Hepatocyte (in vitro differentiated cells): ENCODE results near the gene HMG20A. TPM values are rescaled to one million over a fixed set of nuclear protein-coding genes. Genes with fewer than 3 reads are reported as not detected.

Source experiments
- DNase-seq: peaks from one replicate; pipeline ENCODE4 v3.0.0-alpha.2; 2016; ENCODE audit warnings: low spot score
- H2AFZ ChIP-seq: fragments of 200-600 bp; sonication (generic); 2 replicates; pipeline ENCODE4 v1.6.0; 2016; ENCODE audit warnings: antibody characterized with exemption, mild to moderate bottlenecking
- H3K27ac ChIP-seq: fragments of 200-600 bp; sonication (generic); 2 replicates; pipeline ENCODE4 v1.5.1; 2016; ENCODE audit warnings: mild to moderate bottlenecking
- H3K27me3 ChIP-seq: fragments of 200-600 bp; sonication (generic); 2 replicates; pipeline ENCODE4 v1.6.1; 2016
- H3K36me3 ChIP-seq: fragments of 200-600 bp; sonication (generic); replicated peaks from 2 replicates; pipeline ENCODE4 v1.5.1; 2016; ENCODE audit warnings: low read depth; ENCODE audit not compliant: insufficient read depth
- H3K4me1 ChIP-seq: fragments of 200-600 bp; sonication (generic); 2 replicates; pipeline ENCODE4 v1.5.1; 2016; ENCODE audit warnings: mild to moderate bottlenecking, moderate library complexity; ENCODE audit not compliant: insufficient read depth
- H3K4me2 ChIP-seq: fragments of 200-600 bp; sonication (generic); 2 replicates; pipeline ENCODE4 v1.6.0; 2016
- H3K4me3 ChIP-seq: fragments of 200-600 bp; sonication (generic); 2 replicates; pipeline ENCODE4 v1.5.1; 2016; ENCODE audit warnings: mild to moderate bottlenecking
- H3K79me2 ChIP-seq: fragments of 200-600 bp; sonication (generic); 2 replicates; pipeline ENCODE4 v1.6.0; 2017; ENCODE audit warnings: mild to moderate bottlenecking
- H3K9me2 ChIP-seq: fragments of 200-600 bp; sonication (generic); replicated peaks from 2 replicates; pipeline ENCODE4 v1.6.0; 2017; ENCODE audit warnings: mild to moderate bottlenecking; ENCODE audit not compliant: insufficient read depth
- H3K9me3 ChIP-seq: fragments of 200-600 bp; sonication (generic); 2 replicates; pipeline ENCODE4 v1.5.1; 2016; ENCODE audit warnings: low read depth, mild to moderate bottlenecking
- H4K20me1 ChIP-seq: fragments of 200-600 bp; sonication (generic); 2 replicates; pipeline ENCODE4 v1.6.0; 2016; ENCODE audit warnings: mild to moderate bottlenecking; ENCODE audit not compliant: insufficient read depth, poor library complexity, severe bottlenecking
- EZH2 ChIP-seq: fragments of 200-600 bp; sonication (generic); IDR thresholded peaks from 2 replicates; pipeline ENCODE4 v1.6.1; 2016; ENCODE audit warnings: antibody characterized with exemption, mild to moderate bottlenecking, borderline replicate concordance
- EZH2phosphoT487 ChIP-seq: fragments of 200-600 bp; sonication (generic); IDR thresholded peaks from one replicate; pipeline ENCODE4 v1.6.1; 2018; ENCODE audit warnings: antibody characterized with exemption, mild to moderate bottlenecking, low read depth, moderate library complexity; ENCODE audit not compliant: unreplicated experiment, severe bottlenecking
- WGBS: methylation state at CpG from one replicate; pipeline ENCODE4 v1.1.6; 2016; ENCODE audit warnings: low lambda C conversion rate; ENCODE audit errors: missing lambda C conversion rate; 5-methylcytosine and 5-hydroxymethylcytosine counted together
- polyA plus RNA-seq: library from polyadenylated mRNA; unstranded; fragments of >200 nt; fragmentation: Nextera tagmentation; extraction: Ambion mirVana; gene quantifications from 2 replicates; pipeline ENCODE4 v1.2.1, GENCODE V29; 2016
- total RNA-seq: library from RNA; depleted of rRNA; stranded (reverse); fragments of >200 nt; gene quantifications from 2 replicates; pipeline ENCODE4 v1.2.3, GENCODE V29; 2014
- TF ChIP-seq, protein P1 (sequence below): fragments of 200-600 bp; sonication (generic); IDR thresholded peaks from 2 replicates; pipeline ENCODE4 v1.5.1; 2016; ENCODE audit warnings: antibody characterized with exemption, mild to moderate bottlenecking; ENCODE audit not compliant: poor library complexity

The HMG20A gene
- total and polyA plus RNA-seq, 2 experiments from 2014 or later: 20.3 to 35.0 TPM

- 90% methylated on average over 3 of the region's 3 CpGs for WGBS
- Histone ChIP-seq H3K4me3 (no peak overlapping the region), H3K27me3 (no peaks in the 10 kb centered on the region), H3K27ac (no peak overlapping the region), H3K79me2 (no peaks in the 10 kb centered on the region), H2AFZ (no peak overlapping the region), H3K4me2 (no peak overlapping the region), H3K9me3 (no peaks in the 10 kb centered on the region), H4K20me1 (no peaks in the 10 kb centered on the region), H3K4me1 (peaks cover 32% of the 10 kb centered on the region), H3K9me2 (no peaks in the 10 kb centered on the region), H3K36me3 (no peaks in the 10 kb centered on the region)
- DNase-seq: no peak
- TF ChIP-seq, protein P1, sequence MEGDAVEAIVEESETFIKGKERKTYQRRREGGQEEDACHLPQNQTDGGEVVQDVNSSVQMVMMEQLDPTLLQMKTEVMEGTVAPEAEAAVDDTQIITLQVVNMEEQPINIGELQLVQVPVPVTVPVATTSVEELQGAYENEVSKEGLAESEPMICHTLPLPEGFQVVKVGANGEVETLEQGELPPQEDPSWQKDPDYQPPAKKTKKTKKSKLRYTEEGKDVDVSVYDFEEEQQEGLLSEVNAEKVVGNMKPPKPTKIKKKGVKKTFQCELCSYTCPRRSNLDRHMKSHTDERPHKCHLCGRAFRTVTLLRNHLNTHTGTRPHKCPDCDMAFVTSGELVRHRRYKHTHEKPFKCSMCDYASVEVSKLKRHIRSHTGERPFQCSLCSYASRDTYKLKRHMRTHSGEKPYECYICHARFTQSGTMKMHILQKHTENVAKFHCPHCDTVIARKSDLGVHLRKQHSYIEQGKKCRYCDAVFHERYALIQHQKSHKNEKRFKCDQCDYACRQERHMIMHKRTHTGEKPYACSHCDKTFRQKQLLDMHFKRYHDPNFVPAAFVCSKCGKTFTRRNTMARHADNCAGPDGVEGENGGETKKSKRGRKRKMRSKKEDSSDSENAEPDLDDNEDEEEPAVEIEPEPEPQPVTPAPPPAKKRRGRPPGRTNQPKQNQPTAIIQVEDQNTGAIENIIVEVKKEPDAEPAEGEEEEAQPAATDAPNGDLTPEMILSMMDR: no peak
- TF ChIP-seq EZH2 (no peak), EZH2phosphoT487 (no peak)
Observed at GRCh38 chr15:77532067-77532710, 111.5 kb downstream of the HMG20A start.

GRCh38 chr15:77532846-77533245 is 112.2 kb downstream of the HMG20A start:
- H3K9me3 ChIP-seq: no peaks in the 10 kb centered on the region
- WGBS: 84% methylated on average over 7 of the region's 7 CpGs
- TF ChIP-seq, protein P1: no peak
- no peak for TF ChIP-seq EZH2
- H3K36me3 ChIP-seq: no peaks in the 10 kb centered on the region
- no peak for DNase-seq
- H3K27me3 ChIP-seq: no peaks in the 10 kb centered on the region
- peak overlapping the region; percentile 21 for H3K4me2 ChIP-seq
- peaks cover 25% of the 10 kb centered on the region for H3K4me1 ChIP-seq
- H3K79me2 ChIP-seq: no peaks in the 10 kb centered on the region
- no peak overlapping the region for H2AFZ ChIP-seq
- no peaks in the 10 kb centered on the region for H4K20me1 ChIP-seq
- H3K9me2 ChIP-seq: no peaks in the 10 kb centered on the region
- no peak overlapping the region for H3K4me3 ChIP-seq
- H3K27ac ChIP-seq: peak overlapping the region; percentile 60

DNA sequence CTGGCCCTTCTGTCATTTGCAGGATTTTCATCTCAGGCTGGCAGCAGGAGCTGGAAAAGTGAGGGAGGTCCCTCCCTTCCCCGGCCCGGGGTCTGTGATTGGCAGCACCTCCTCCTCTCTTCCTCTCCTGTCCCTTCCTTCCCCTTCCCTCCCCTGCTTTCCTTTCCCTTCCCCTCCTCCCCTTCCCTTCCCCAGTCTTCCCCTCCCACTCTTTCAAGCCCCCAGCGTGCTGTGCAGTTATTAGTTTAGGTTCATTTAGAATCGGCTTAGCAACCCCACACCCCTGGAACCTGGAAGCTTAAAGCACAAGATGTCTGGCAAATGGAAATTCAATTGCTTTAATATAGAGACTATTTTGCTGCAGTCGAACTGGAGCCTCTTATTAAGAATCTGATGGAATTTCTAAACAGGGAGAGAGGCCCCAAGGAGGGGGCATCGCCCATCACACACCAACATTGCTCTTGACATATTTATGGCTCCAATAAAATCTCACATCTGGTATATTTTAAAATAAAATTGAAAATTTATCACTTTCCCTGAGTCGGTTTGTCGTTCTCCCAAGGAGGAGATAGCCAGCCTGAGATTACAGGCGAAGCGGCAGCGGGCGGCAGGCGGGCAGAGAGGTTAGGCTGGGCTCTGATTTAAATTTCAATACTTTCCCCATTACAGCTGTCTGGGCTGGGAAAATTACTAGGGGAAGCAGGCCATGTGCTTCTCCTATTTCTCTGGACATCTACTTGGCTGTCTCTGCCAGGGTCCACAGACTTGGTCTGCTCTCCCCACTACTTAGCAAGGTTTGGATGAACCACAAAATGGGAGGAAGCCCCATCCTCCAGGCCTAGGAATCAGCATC is 113.1 kb downstream of the HMG20A start:
- Histone ChIP-seq H3K9me2 (no peaks in the 10 kb centered on the region), H3K27me3 (no peaks in the 10 kb centered on the region), H3K9me3 (no peaks in the 10 kb centered on the region), H3K4me2 (peak overlapping the region; percentile 21), H3K4me1 (peaks cover 15% of the 10 kb centered on the region), H3K79me2 (no peaks in the 10 kb centered on the region), H4K20me1 (no peaks in the 10 kb centered on the region), H3K36me3 (no peaks in the 10 kb centered on the region), H3K27ac (peak overlapping the region; percentile 60), H3K4me3 (no peak overlapping the region), H2AFZ (no peak overlapping the region)
- WGBS: 35% methylated on average over 11 of the region's 13 CpGs
- no peak for TF ChIP-seq EZH2phosphoT487
- DNase-seq: peak; percentile 43

Other genes starting within 250 kb of the HMG20A start
- 27.1 and 30.1 TPM in 2 replicates for gene PEAK1, start 784 bp upstream of the HMG20A start, total RNA-seq
- gene PEAK1, start 784 bp upstream of the HMG20A start, polyA plus RNA-seq: 5.2 and 8.1 TPM in 2 replicates
- gene LINGO1, start 212.0 kb downstream of the HMG20A start, total RNA-seq: 3.3 and 4.3 TPM in 2 replicates
- gene LINGO1, start 212.0 kb downstream of the HMG20A start, polyA plus RNA-seq: 5.1 and 8.1 TPM in 2 replicates